Mesenteric fat pad (tissue), 1 donor: ENCODE results near the gene RNF222. TPM values are rescaled to one million over a fixed set of nuclear protein-coding genes. Genes with fewer than 3 reads are reported as not detected.

Experiments used
- DNase-seq: peaks from one replicate; pipeline ENCODE4 v3.0.0-alpha.2; 2020; ENCODE audit warnings: low spot score
- long read RNA-seq: library from polyadenylated mRNA; unstranded; transcript quantifications from one replicate; pipeline ENCODE4 v2.0.0, GENCODE V29; 2020
- total RNA-seq: library from RNA; stranded (reverse); fragmentation: NEBNext Ultra II Directional; extraction: Animal tissue kit (Norgen Biotek cat#: 25700); gene quantifications from one replicate; pipeline ENCODE4 v1.2.1, GENCODE V29; 2021
- donor health status: DM: yes; HTN: yes; CAD: no.

Gene RNF222, protein sequence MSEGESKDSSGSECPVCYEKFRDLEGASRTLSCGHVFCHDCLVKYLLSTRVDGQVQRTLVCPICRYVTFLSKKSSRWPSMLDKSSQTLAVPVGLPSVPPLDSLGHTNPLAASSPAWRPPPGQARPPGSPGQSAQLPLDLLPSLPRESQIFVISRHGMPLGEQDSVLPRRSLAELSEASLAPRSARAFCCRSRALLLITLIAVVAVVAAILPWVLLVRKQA
- total RNA-seq: not detected
- long read RNA-seq, partial matches to known transcripts: 0 of 1 reads
- long read RNA-seq, other reads (novel, unspliced or antisense): 1 of 1 reads

DNA sequence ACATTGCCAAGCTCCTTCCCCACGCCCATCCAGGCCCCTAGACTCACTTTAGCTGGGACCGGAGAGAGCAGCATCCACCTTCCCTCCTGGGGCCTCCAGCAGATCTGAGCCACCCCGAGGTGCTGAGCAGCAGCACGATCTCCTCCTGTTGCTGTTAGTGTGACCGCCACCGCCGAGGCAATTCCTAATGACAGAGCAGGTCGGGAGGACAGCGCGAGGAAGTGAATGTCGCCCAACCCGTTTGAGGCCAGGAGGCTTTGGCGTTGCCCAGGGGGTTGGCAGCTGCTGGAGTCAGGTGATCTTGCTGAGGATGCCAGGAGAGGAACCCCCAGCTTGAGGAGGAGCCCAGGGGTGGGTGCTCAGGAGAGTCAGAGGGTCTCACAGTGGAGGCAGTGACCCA, at the start of gene RNF222:
Gene RNF222 (minus strand): TSS at position 192 of the 400 bp plus-strand sequence. CDS start 4,366 bp downstream, outside the sequence.
- DNase-seq: no peak

DNA sequence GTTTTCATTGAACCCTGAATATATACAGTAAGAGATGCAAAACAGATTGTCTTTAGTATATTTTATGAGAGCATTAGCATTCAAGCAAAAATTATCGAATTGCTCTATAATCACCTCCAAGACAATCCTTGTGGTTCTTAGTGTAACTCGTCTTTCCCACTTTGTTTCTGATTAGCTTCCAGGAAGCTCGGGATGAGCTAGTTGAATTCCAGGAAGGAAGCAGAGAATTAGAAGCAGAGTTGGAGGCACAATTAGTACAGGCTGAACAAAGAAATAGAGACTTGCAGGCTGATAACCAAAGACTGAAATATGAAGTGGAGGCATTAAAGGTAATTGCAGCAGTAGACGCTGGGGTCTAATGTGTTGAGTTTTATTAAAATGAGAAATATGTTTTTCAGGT, 47.9 kb upstream of the RNF222 start:
- DNase-seq: no peak

DNA sequence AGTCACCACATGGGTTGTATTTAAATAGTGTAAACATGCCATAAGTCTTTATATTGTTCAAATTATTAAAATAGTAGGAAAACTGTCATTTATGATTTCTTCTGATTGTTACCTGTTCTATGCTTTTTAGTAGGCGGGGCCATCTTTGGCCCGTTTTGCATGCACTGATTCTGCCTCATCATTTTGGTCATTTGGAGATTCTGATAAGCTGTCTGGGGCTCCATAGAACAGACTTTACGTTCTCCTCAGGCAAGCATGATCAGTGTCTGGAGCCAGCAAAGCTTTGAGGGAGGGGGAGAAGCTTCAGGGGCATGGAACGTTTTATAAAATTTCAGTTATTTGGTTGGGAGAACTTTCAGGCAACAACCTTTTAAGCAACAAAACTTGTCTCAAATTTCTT, 46.9 kb upstream of the RNF222 start:
- no peak for DNase-seq

DNA sequence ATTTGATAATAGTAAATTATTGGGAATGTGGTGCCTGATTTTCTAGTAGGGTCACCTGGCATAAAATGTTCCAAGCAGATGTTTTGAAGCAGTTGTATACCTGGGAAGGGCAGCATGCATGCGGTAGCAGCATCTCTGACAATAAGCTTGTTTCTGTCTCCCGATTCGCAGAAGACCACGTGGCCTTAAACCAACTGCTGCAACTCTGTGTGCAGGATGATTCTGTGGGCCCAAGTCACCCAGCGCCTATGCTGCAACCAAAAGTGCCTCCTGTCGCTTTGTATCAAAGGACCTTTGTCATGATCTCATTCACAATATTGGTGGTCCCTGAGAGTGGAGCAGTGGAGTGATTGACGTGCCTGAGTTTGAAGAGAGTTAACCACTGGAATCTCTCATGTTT, 46.1 kb upstream of the RNF222 start:
- no peak for DNase-seq

DNA sequence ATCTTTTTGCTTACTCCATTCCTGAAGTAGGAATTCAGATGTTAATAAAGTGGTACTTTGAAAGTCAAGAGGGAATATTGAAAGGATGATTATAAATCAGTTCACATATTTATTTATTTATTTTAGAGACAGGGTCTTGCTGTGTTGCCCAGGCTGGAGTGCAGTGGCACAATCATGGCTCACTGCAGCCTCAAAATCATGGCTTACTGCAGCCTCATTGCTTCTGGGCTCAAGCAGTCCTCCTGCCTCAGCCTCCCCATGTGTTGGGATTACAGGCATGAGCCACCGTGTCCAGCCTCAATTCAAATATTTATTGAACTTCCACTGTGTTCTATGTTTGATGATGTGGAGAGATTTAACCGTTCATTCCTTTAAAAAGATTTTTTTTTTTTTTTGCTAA, 44.7 kb upstream of the RNF222 start:
- DNase-seq: no peak

DNA sequence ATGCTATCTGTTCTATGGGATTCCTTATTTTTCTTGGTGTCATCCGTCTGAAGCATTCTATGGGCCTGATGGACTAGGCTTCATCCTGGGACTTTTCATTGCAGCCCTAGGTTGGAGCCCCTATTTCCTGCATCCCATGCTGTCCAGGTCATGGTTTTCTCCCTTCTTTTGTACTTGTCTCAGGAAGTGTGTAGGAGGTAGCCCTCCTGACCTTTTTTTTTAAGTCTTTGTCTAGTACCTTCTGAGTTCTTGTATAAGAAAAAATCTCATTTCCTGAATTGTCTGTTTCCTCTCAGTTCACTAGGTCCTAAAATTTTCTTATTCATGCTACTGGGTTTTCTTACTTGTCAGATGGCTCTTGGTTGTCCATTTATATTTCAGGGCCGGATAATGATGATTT, 44.1 kb upstream of the RNF222 start:
- no peak for DNase-seq

DNA sequence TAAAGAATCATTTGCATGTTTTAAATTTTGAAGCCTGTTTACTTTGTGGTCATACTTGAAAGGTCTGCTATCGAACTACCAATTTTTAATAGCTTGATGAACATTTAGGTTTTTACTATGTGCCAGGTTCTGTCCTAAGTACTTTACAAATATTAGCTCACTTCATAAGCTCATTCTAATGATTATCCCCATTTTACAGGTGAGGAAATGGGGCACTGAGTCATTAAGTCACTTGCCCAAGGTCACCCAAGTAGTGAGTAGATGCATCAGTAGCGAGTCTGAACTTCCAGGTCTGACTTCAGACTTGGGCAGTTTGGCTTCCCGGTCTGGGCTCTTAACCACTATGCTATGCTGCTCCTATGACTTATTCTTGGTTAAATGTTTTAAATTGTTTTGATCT, 42.1 kb upstream of the RNF222 start:
- no peak for DNase-seq

DNA sequence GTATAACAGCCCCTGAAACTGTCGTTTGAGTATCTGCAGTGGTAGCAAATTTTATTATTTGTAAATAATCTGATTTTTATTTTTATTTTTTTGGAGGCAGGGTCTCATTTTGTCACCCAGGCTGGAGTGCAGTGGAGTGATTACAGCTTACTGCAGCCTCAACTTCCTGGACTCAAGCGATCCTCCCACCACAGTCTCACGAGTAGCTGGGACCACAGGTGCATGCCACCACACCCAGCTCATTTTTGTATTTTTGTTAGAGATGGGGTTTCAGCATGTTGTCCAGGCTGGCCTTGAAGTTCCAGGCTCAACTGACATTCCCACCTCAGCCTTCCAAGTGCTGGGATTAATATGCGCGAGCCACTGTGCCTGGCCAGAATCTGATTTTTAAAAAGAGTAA, 40.8 kb upstream of the RNF222 start:
- DNase-seq: no peak

DNA sequence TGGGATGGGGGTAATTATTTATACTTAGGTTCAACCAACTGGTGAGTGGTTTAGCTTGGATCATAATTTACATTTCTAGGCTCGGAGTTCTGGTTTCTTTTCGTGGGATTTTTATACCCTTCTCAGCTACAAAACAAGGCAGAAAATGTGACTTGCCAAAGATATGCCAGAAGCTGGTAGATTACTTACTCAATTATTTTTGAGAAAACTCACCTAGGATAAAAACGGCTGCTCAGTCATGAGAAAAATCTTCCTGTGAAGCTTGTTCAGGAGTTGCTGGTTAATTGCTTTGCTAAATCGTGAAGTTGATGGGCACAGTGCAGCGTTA, 39.2 kb upstream of the RNF222 start:
- DNase-seq: no peak

DNA sequence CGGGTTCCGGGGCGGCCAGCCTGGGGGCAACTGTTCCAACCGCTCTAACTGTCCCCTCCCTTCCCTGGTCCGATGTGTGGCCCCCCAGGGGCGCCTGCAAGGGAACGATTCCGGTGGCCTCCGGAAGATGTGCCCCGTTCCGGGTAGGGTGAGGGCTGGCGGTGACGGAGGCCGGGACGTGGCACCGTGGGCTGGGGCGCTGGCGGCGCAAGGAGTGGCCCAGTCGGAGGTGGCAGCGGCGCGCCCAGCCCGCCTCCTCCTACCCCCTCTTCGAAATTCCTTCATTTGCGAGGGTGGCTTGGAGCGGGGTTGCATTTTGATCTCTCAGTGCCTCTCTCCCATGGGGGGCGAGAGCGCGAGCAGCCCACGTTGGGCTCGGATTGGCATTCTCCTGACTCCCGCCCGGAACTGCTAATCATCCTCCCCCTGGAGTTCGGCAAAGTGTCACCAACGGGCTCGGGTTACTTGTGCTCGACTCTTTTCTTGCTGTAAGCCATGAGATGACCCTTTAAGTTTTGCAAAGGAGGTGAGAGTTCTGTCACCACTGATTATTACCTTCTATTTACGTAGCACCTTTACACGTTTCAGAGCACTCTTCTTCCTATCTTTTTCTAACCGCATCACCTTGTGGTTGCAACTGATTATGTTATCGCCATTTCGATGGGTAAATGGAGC, 38.7 kb upstream of the RNF222 start:
- peak; percentile 90 for DNase-seq

DNA sequence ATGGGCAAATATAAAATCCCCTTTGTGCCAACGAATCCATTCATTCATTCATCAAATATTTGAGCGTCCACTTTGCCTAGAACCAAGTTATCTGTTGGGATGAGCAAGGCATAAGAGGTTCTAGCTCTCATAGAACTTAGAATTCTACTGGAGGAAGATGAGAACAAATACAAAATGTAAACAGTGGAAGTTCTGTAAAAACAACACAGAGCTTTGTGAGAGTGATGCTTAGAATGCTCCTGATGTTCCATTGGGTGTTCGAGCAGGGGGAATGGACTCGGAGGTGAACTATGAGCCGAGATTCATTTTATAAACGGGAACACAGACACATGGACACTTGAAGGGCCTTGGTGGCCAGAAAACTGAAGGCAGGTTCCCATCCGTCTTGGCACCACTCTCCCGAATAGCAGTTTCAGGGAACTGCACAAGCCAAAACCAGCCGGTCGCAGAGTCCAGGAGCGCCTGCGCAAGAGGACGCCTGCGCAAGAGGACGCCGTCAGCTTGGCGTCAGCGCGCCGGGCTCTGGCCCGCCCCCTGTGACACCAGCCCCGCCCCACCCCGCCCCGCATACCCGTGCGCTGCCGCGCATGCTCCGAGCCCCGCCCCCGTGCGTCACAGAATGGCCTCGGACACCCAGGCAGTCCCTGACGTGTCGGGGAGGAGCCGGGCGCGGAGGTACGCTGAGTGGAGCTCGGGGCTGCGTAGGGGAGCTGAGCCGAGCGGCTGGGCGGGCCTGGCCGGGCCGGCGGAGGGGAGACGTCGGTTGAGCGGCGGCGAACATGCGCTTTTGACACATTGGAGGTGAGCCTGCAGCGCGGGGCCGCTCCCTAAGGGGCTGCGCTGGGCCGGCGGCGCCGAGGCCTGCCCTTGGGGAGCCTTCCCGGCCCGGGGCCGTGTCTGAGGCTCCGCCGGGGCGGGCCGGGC, 37.9 kb upstream of the RNF222 start, which contains the start of gene NDEL1:
Gene NDEL1 (plus strand): TSS at position 640 of the 924 bp plus-strand sequence. CDS start 8,388 bp downstream, outside the sequence.
- peak; percentile 100 for DNase-seq

DNA sequence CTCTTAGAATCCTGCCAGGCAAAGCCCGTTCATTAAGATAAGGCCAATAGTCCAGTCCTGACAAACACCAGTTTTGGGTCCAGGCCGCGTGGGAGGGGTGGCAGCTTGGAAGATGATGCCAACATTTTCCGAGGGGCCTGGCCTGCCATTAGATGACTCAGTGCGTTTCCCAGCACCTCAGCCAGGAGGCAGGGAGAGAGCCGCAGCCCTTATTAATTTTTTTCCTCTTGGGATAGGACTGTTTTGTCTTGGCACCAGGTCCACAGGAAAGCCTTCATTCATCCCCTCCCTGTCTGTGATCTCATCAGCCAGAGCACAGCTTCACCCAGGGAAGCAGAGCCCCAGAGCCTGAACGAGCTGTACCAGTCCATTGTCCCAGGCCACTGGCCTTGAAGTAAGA, 33.3 kb upstream of the RNF222 start:
- DNase-seq: no peak

DNA sequence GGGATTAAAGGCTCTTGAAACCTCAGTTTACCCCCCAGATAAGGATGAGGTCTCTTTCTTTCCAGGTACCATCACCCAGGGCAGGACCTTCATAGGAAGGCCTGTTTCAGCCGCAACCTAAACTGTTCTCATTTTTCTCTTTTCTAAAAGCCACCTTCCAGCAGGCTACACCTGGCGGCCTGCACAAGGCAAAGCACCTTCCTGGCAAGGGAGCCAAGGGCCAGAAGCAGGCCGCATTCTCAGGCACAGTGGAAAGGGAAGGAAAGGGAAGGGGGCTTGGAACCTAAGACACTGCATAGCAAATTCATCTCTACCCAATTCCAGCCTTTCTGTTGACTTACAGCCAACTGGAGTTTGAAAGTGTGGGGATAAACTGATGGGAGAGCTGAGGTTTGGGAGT, 29.2 kb upstream of the RNF222 start:
- DNase-seq: no peak

DNA sequence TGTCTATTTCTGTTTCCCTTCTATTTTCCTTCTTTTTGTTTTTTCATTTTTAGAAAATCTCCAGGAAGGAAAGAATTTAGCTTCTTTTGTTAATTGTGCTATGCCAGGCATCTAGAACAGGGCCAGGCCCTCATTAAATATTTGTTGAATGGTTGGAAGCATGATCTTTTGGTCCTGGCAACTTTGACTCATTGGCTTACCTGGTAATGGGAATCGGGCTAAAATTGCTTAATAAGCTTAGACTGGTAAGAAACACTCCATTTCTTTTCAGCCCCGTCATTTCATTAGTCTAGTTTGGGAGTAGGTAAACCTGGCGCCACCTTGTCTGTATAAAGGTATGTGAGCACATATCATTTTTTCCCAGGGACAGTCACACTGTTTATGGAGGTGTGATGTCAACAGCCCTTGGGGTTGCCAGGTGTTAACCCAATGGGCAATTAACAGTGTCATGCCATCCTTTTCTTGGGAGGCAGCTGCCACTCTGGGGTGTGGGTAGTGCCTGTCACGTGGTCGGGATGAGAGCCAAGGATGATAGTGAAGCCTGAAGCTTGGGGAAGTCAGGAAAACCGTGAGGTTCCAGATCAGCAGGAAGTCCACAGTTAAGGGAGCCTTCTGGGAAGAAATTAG, 28.6 kb upstream of the RNF222 start:
- DNase-seq: no peak

DNA sequence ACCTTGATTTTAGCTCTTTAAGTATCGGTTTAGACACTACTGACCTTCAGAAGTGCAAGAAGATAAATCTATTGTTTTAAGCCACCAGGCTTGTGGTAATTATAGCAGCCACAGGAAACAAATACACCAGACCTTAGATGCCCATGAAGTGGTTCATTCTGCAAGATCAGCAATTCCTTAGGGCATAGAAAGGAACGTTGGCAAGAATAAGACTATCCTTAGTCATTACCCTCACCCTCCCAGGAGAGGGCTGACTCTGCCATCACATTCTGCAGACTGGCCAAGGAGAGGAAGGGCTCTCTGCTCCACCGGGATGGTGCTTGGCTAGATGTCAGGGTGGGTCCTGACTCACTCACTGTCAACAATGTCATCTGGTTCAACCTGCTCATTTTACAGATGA, 23.9 kb upstream of the RNF222 start:
- DNase-seq: no peak

DNA sequence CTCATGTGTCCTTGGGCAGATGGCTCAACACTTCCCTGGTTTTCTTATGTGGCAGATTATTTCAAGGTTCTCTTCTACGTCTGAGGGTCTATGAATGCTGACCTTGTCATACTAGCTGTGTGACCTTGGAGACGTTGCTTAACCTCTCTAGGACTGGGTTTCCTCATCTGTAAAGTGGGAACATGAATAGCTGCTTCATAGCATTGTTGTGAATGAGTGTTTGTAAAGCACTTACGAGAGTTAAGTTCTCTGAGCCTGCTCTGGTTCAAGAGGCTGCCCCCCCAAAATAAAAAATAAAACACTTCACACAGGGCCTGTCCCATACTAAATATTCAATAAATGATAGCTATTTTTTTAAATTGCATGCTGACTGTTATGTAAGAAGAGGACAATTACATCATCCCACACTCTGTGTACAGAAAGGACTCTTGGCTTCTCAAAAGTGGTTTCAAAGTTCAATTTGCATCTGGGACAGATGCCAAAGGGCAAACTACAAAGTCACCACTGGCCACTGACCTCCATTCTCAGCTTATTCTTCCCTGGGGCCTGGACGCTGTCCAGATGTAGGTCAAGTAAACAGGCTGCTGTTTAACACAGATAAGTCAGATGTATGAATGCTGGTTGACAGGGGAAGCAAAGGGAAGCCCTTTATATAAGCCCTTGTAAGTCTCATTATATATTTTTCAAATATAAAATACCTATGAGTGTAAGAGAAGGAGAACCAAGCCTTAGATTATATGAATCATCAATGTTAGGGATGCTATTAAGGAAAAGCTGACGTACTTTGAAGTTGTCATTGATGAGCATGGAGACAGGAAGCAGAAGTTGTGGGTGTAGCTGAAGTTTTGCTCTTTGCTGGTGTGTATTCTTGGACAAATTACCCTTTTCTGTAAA, 22.7 kb upstream of the RNF222 start:
- DNase-seq: no peak

DNA sequence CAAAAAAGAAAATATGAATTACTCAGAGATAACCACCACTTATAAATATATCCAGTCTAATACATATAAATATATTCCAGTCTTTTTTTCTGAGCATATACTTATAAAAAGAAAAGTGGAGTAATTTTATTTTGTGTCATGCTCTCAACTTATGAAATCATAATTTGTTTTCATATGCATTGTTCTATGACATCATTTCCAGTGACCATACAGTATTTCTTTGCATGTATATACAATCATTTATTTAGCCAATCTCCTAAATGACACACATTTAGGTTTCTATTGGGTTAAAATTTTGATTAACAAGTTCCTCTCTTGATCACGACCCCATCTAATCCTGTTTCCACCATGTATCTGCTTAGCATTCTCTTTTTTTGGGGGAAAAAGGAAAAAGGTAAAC, 21.7 kb upstream of the RNF222 start:
- no peak for DNase-seq

DNA sequence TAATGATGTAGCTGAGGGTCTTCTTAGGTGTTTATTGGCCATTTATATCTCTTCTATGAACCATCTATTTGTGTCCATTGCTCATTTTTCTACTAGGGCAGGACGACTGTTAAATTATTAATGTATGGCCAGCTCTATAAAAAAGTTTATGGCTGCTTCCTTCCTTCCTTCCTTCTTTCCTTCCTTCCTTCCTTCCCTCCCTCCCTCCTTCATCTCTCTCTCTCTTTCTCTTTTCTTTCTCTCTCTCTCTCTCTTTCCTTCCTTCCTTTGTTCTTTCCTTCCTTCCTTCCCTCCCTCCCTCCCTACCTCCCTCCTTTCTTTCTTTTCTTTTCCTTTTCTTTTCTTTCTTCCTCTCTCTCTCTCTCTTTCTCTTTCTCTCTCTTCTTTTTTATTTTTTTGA, 20.8 kb upstream of the RNF222 start:
- DNase-seq: no peak

DNA sequence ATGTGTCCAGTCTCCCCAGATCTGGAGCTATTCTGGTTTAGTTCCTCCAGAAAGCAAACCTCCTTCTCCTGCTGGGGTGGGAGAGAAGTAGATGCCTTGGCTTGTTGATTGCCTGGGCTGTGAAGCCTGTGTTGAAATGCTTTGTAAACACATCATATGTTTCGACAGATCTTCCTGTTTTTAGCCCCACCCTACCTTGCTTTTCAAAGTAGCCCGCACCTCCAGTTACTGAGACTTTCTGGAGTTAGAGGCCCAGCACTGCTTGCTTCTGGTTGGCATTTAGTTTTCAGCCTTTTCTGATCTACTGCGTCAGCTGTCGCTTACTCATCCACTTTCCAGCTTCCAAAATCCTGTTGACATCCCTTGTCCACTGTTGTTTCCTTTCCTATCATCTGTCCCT, 20.2 kb upstream of the RNF222 start:
- no peak for DNase-seq

DNA sequence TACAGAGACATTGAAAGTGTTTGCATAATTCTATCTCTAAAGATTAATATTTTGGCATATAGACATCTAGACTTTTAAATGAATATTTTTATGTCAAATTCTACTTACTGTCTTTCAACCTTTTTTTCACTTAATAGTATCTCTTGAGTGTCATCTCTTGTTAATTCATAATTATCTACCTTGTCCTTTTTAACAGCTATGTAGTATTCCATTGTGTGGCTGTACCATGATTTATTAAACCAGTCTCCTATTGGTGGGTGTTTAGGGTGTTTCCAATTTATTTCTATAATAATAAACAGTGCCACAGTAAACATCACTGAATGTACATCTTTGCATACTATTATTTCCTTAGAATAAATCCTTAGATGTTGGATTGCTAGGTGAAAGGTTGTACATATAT, 16.3 kb upstream of the RNF222 start:
- DNase-seq: no peak

DNA sequence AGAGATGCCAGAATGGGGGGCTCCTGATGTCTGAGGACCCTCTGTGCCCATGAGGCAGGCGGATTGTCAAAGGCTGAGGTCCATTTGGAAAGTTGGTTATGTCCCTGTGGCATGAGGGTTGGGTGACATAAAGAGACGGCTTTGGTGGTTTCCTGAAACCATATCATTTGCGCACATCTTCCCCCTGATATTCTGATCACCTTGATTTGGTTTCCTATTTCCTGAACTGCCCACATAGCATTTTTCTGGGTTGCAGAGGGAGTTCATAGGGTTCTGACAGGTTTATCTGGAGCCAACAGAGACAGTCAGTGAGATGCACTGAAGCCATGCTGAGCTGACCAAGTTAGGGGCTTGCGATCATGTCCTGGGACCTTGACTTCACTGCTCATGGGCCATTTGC, 15.7 kb upstream of the RNF222 start:
- DNase-seq: no peak
